CD4-positive, alpha-beta T cell (primary cell): ENCODE results near the gene GLRX. TPM values are rescaled to one million over a fixed set of nuclear protein-coding genes. Genes with fewer than 3 reads are reported as not detected.

Source experiments
- ATAC-seq: fragments of 200-7000 bp; cut with Tn5 transposase; one replicate; pipeline ENCODE4 v1.10.0; 2022; ENCODE audit warnings: mild to moderate bottlenecking; ENCODE audit not compliant: poor library complexity
- CTCF ChIA-PET: fragments of 350-600 bp; sonication (Branson Sonifier 250); formaldehyde crosslinking; loops from one replicate; lab custom pipeline; 2021; ENCODE audit warnings: antibody characterized with exemption, inconsistent platforms; lab: Charles Lee
- POLR2A ChIA-PET: fragments of 350-600 bp; sonication (Branson Sonifier 250); formaldehyde crosslinking; loops from one replicate; lab custom pipeline; 2021; ENCODE audit warnings: antibody characterized with exemption, inconsistent platforms; lab: Charles Lee
- DNase-seq, 14 experiments: peaks; one replicate each; pipeline ENCODE4 v3.0.0-alpha.2; 2013 to 2020; ENCODE audit warnings: mixed read lengths in 2 of 14
- H3K27ac ChIP-seq, 2 donors: one replicate each; pipeline versions ENCODE4 v1.5.1 to v1.7.0; 2013; ENCODE audit warnings: low read length in 2 of 2, low read depth in 1 of 2, mild to moderate bottlenecking in 1 of 2
- H3K27me3 ChIP-seq, 2 experiments: 1 replicate in 1 of 2; 2 replicates in 1 of 2; pipeline versions ENCODE4 v1.6.1 to v1.7.0; 2013; ENCODE audit warnings: low read length in 2 of 2, control low read depth in 1 of 2, mild to moderate bottlenecking in 1 of 2, moderate library complexity in 1 of 2; ENCODE audit not compliant: insufficient read depth in 2 of 2, control insufficient read depth in 1 of 2
- H3K36me3 ChIP-seq: one replicate; pipeline ENCODE4 v1.6.1; 2013; ENCODE audit warnings: low read length, control low read depth; ENCODE audit not compliant: insufficient read depth
- H3K4me1 ChIP-seq: one replicate; pipeline ENCODE4 v1.6.1; 2013; ENCODE audit warnings: low read length, control low read depth; ENCODE audit not compliant: insufficient read depth
- H3K4me3 ChIP-seq: one replicate; pipeline ENCODE4 v1.5.1; 2013; ENCODE audit warnings: mild to moderate bottlenecking, low read length, moderate library complexity
- H3K9me3 ChIP-seq, 2 experiments: 1 replicate in 1 of 2; 2 replicates in 1 of 2; pipeline versions ENCODE4 v1.6.1 to v1.7.0; 2013; ENCODE audit warnings: low read length in 2 of 2, mild to moderate bottlenecking in 2 of 2, control low read depth in 1 of 2, moderate library complexity in 1 of 2; ENCODE audit not compliant: control insufficient read depth in 1 of 2, insufficient read depth in 1 of 2
- H3K27ac Mint-ChIP-seq: one replicate; pipeline ENCODE4 v1.8.0; 2020; ENCODE audit warnings: mixed read lengths
- H3K27me3 Mint-ChIP-seq: one replicate; pipeline ENCODE4 v1.8.0; 2021; ENCODE audit warnings: mixed read lengths
- H3K36me3 Mint-ChIP-seq: one replicate; pipeline ENCODE4 v1.8.0; 2021; ENCODE audit warnings: low read depth, mixed read lengths
- H3K4me1 Mint-ChIP-seq: one replicate; pipeline ENCODE4 v1.8.0; 2021; ENCODE audit warnings: low read depth, mixed read lengths
- H3K4me3 Mint-ChIP-seq: one replicate; pipeline ENCODE4 v1.8.0; 2020; ENCODE audit warnings: mild to moderate bottlenecking, mixed read lengths
- H3K9me3 Mint-ChIP-seq: one replicate; pipeline ENCODE4 v1.8.0; 2020; ENCODE audit warnings: mixed read lengths
- intact Hi-C, 2 experiments: fragments of 100-400 bp; cut with DNase I in 1 of 2; cut with micrococcal nuclease in 1 of 2; formaldehyde crosslinking; loops; one replicate each; pipeline versions ENCODE4 v1.15.1 to v1.9.0; 2023 to 2025; cut with DNase I, micrococcal nuclease
- total RNA-seq, 174 experiments: library from RNA in 2 of 174; stranded (reverse) in 2 of 174; gene quantifications; one replicate each; pipeline ENCODE4 v1.2.3 and lab custom pipeline; 2021 to 2026
- TF ChIP-seq, protein P1 (sequence below): fragments of 200-600 bp; IDR thresholded peaks from one replicate; pipeline ENCODE4 v1.8.0; 2022; ENCODE audit warnings: antibody characterized with exemption, mild to moderate bottlenecking

GLRX gene
- total RNA-seq, 2 experiments from 2014 or later = 16.9 to 18.7 TPM

GRCh38 chr5:95850391-95850894 is 27.9 kb upstream of the GLRX start:
- H3K4me1 Mint-ChIP-seq = peaks cover 4% of the 10 kb centered on the region
- H3K27me3 ChIP-seq = peaks cover 0 to 3% of the 10 kb centered on the region in 2 experiments
- H3K27ac Mint-ChIP-seq = no peak overlapping the region
- ATAC-seq (no peak), DNase-seq (no peak)
- H3K4me1 ChIP-seq = no peaks in the 10 kb centered on the region
- TF ChIP-seq, protein P1, sequence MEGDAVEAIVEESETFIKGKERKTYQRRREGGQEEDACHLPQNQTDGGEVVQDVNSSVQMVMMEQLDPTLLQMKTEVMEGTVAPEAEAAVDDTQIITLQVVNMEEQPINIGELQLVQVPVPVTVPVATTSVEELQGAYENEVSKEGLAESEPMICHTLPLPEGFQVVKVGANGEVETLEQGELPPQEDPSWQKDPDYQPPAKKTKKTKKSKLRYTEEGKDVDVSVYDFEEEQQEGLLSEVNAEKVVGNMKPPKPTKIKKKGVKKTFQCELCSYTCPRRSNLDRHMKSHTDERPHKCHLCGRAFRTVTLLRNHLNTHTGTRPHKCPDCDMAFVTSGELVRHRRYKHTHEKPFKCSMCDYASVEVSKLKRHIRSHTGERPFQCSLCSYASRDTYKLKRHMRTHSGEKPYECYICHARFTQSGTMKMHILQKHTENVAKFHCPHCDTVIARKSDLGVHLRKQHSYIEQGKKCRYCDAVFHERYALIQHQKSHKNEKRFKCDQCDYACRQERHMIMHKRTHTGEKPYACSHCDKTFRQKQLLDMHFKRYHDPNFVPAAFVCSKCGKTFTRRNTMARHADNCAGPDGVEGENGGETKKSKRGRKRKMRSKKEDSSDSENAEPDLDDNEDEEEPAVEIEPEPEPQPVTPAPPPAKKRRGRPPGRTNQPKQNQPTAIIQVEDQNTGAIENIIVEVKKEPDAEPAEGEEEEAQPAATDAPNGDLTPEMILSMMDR = no peak
- H3K9me3 ChIP-seq = no peaks in the 10 kb centered on the region
- H3K36me3 Mint-ChIP-seq = no peaks in the 10 kb centered on the region
- no peaks in the 10 kb centered on the region for H3K27me3 Mint-ChIP-seq
- H3K4me3 Mint-ChIP-seq = no peak overlapping the region
- H3K4me3 ChIP-seq = no peak overlapping the region
- intact Hi-C loops = no loop called here
- no peak overlapping the region for H3K27ac ChIP-seq
- no peaks in the 10 kb centered on the region for H3K9me3 Mint-ChIP-seq
- CTCF ChIA-PET = interaction anchor here (0.8 to 8.4 kb wide), 2 partner anchors 16 to 69 kb away, joined by 3 to 79 read pairs; no protein-coding TSS in a partner anchor
- POLR2A ChIA-PET = interaction anchor here (1.4 kb wide), 1 partner anchor 69 kb away, joined by 5 read pairs; no protein-coding TSS in a partner anchor
- H3K36me3 ChIP-seq = no peaks in the 10 kb centered on the region

DNA sequence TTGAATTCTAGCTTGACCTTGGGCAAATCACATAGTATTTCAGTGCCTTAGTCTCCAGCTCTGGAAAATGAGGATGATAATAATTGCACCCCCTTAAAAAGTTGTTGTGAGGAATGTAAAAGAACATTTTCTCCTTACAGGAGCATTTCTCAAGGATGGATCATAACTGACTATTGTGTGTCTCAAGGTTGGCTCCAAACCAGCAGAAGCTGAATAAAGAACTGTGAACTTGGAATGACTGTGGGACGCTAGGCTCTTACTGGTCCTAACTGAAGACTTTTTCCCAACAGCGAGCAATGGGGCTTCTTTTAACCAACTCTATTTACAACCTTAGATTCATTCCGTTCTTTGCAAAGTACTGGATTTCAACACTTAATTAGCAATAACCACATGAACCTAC is 26.2 kb upstream of the GLRX start:
- TF ChIP-seq, protein P1 = no peak
- ATAC-seq = no peak
- peaks cover 0 to 3% of the 10 kb centered on the region in 2 experiments for H3K27me3 ChIP-seq

GRCh38 chr5:95847261-95847592 is 24.7 kb upstream of the GLRX start:
- Mint-ChIP-seq H3K36me3 (no peaks in the 10 kb centered on the region), H3K4me3 (no peak overlapping the region), H3K27me3 (no peaks in the 10 kb centered on the region), H3K9me3 (no peaks in the 10 kb centered on the region), H3K27ac (no peak overlapping the region), H3K4me1 (peaks cover 15% of the 10 kb centered on the region)
- TF ChIP-seq, protein P1 = no peak
- intact Hi-C loops = loop anchor here (1.0 to 10.0 kb wide), 8 partner anchors 12 to 1338 kb away; partner anchors contain the start of genes ARSK (in 2 of the 2), SKIC3 (in 2 of the 2) and RIOK2 (in 1 of the 2)
- no peak for ATAC-seq
- POLR2A ChIA-PET = interaction anchor here (1.0 to 2.7 kb wide), 2 partner anchors 66 to 183 kb away, joined by 3 to 16 read pairs; no protein-coding TSS in a partner anchor
- Histone ChIP-seq H3K4me1 (peaks cover 20% of the 10 kb centered on the region), H3K36me3 (no peaks in the 10 kb centered on the region), H3K4me3 (no peak overlapping the region), H3K9me3 (no peaks in the 10 kb centered on the region), H3K27me3 (peaks cover 0 to 3% of the 10 kb centered on the region in 2 experiments), H3K27ac (no peak overlapping the region)
- CTCF ChIA-PET = interaction anchor here (1.0 to 8.4 kb wide), 6 partner anchors 12 to 203 kb away, joined by 3 to 79 read pairs (median 5); no protein-coding TSS in a partner anchor
- no peak for DNase-seq

More for the DNA sequence above, 26.2 kb upstream of the GLRX start:
- Mint-ChIP-seq H3K27me3 (no peaks in the 10 kb centered on the region), H3K9me3 (no peaks in the 10 kb centered on the region), H3K36me3 (no peaks in the 10 kb centered on the region), H3K4me1 (peaks cover 4% of the 10 kb centered on the region), H3K4me3 (no peak overlapping the region), H3K27ac (no peak overlapping the region)
- intact Hi-C loops = loop anchor here (5.0 to 10.0 kb wide), 3 partner anchors 294 to 1336 kb away; partner anchors contain the start of genes ARSK (in 2 of the 2), SKIC3 (in 2 of the 2) and RIOK2 (in 1 of the 2)
- no peaks in the 10 kb centered on the region for H3K9me3 ChIP-seq
- H3K4me3 ChIP-seq = no peak overlapping the region
- POLR2A ChIA-PET = interaction anchor here (1.1 to 2.7 kb wide), 3 partner anchors 67 to 202 kb away, joined by 3 to 16 read pairs (median 5); partner anchors contain the start of gene RFESD
- CTCF ChIA-PET = interaction anchor here (0.7 to 8.4 kb wide), 5 partner anchors 14 to 488 kb away, joined by 3 to 79 read pairs (median 3); no protein-coding TSS in a partner anchor
- H3K36me3 ChIP-seq = no peaks in the 10 kb centered on the region
- no peak for DNase-seq
- H3K4me1 ChIP-seq = peaks cover 6% of the 10 kb centered on the region
- H3K27ac ChIP-seq = no peak overlapping the region
